Heart left ventricle (tissue), 16 donors: Measurements from ENCODE around the gene TTC12. TPM values are rescaled to one million over a fixed set of nuclear protein-coding genes. Genes with fewer than 3 reads are reported as not detected.

Experiments used
- ATAC-seq, 4 donors: fragments of 200-7000 bp; cut with Tn5 transposase; one replicate each; pipeline ENCODE4 v1.9.1; 2020 to 2022; ENCODE audit warnings: moderate library complexity in 4 of 4, mild to moderate bottlenecking in 3 of 4, moderate number of reproducible peaks in 1 of 4
- DNase-seq, 5 donors: peaks; one replicate each; pipeline ENCODE4 v3.0.0-alpha.2; 2020
- H3K27ac ChIP-seq, 12 donors: fragments of 200-600 bp; sonication (generic) in 4 of 12; one replicate each; pipeline versions ENCODE4 v1.5.0 to v1.8.0; 2016 to 2022; ENCODE audit warnings: mild to moderate bottlenecking in 2 of 12
- H3K27me3 ChIP-seq, 9 donors: fragments of 200-600 bp; sonication (generic) in 2 of 9; one replicate each; pipeline versions ENCODE4 v1.5.1 to v1.8.0; 2016 to 2022; ENCODE audit warnings: mild to moderate bottlenecking in 3 of 9
- H3K36me3 ChIP-seq, 9 donors: fragments of 200-600 bp; sonication (generic) in 2 of 9; one replicate each; pipeline versions ENCODE4 v1.5.0 to v1.8.0; 2018 to 2022; ENCODE audit warnings: mild to moderate bottlenecking in 2 of 9
- H3K4me1 ChIP-seq, 12 donors: fragments of 200-600 bp; sonication (generic) in 4 of 12; one replicate each; pipeline versions ENCODE4 v1.5.0 to v1.8.0; 2016 to 2022; ENCODE audit warnings: mild to moderate bottlenecking in 3 of 12
- H3K4me3 ChIP-seq, 12 donors: fragments of 200-600 bp; sonication (generic) in 4 of 12; one replicate each; pipeline versions ENCODE4 v1.5.0 to v1.8.0; 2017 to 2022; ENCODE audit warnings: mild to moderate bottlenecking in 9 of 12, moderate library complexity in 4 of 12
- H3K9me3 ChIP-seq, 12 donors: fragments of 200-600 bp; sonication (generic) in 4 of 12; one replicate each; pipeline versions ENCODE4 v1.5.0 to v1.8.0; 2016 to 2022; ENCODE audit warnings: mild to moderate bottlenecking in 1 of 12
- POLR2A ChIP-seq, 2 donors: fragments of 450-650 bp; IDR thresholded peaks; one replicate each; pipeline ENCODE4 v1.6.1; 2017; ENCODE audit warnings: antibody characterized with exemption in 2 of 2, mild to moderate bottlenecking in 2 of 2, moderate library complexity in 2 of 2
- WGBS, 4 donors: extraction: QIAGEN DNeasy Blood & Tissue Kit in 2 of 4; methylation state at CpG; one replicate each; pipeline versions ENCODE4 v1.1.5 to v1.1.7; 2013 to 2018; 5-methylcytosine and 5-hydroxymethylcytosine counted together
- intact Hi-C, 10 donors: fragments of 100-400 bp; cut with DNase I; formaldehyde crosslinking; loops; one replicate each; pipeline versions ENCODE4 v1.11.1 to v1.14.2; 2022
- polyA plus RNA-seq, 2 donors: library from polyadenylated mRNA; stranded (reverse); fragments of 200-250 nt; gene quantifications; one replicate each; pipeline ENCODE4 v1.2.3, GENCODE V29; 2013
- total RNA-seq, 9 donors: library from RNA; depleted of rRNA in 2 of 9; stranded (reverse); fragments of >200 nt in 2 of 9; fragmentation: NEBNext Ultra II Directional in 3 of 9; extraction: Animal tissue kit (Norgen Biotek cat#: 25700) in 3 of 9; gene quantifications; one replicate each; pipeline versions ENCODE4 v1.1.0 to v1.2.4, GENCODE V29; 2016 to 2023
- TF ChIP-seq, protein P1 (sequence below), 12 donors: fragments of 200-600 bp; sonication (generic) in 4 of 12; IDR thresholded peaks; one replicate each; pipeline versions ENCODE4 v1.5.0 to v1.8.0; 2018 to 2022; ENCODE audit warnings: antibody characterized with exemption in 12 of 12, mild to moderate bottlenecking in 5 of 12
- donor health status: ischemic (EF 13 %, LVEDD 7.1; RV severe dilation, severe dysfunction).
- donor health status: healthy with polysubstance abuse.
- donor health status: DM: no; HTN: yes; CAD: no.
- donor health status: DM: no; HTN: no; CAD: no.
- donor health status: ischemic (EF 25% LVEDD 6.9; RV normal size, moderate dysfunction).
- donor health status: ischemic (EF 25% LVEDD 5.7; RV mildly dilated, moderate dysfunction).
- donor health status: healthy.
- donor health status: DM: yes; HTN: yes; CAD: no.
- donor health status: ischemic (EF 35%, LVEDD 5.7; RV mildly dilated, moderate dysfunction).
- donor health status: nonischemic (EF 11% LVEDD 7.7; RV severe dilation, severe dysfunction).
- donor health status: DM: yes; HTN: yes; CAD: no.
- donor health status: PGD.
- donor health status: ischemic (EF 29% LVEDD 5.4; RV normal size, mild dysfunction).
- donor health status: nonischemic (EF 23%, LVEDD 6.1; RV moderate dilation, normal function).

The TTC12 gene
- total and polyA plus RNA-seq, 11 donors: 2.7 to 11.9 (median 6.9) TPM

DNA sequence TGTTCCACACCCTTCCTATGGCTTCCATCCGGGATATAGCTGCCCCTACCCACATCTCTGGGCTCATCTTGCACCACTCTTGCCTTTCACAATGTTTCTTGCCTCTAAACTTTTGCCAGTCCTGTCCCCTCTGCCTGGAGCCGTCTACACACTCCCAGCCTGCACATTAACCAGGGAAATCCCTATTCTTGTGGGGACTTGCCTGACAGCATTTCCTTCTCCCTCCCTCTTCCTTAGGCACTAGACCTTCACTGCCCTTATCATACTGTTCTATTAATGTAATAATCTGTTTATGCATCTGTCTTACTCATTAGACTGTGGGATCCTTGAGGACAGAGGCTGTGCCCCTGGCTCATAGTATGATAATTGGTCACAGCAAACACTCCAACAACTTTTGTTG lies 5.8 kb upstream of the TTC12 start:
- Histone ChIP-seq H3K9me3 (no peaks in the 10 kb centered on the region), H3K4me3 (no peak overlapping the region), H3K27ac (no peak overlapping the region), H3K27me3 (no peaks in the 10 kb centered on the region), H3K4me1 (peaks cover 0 to 2% (median 0%) of the 10 kb centered on the region in 12 donors), H3K36me3 (no peaks in the 10 kb centered on the region)
- ATAC-seq (no peak), DNase-seq (no peak)
- 50 to 79% (median 74%) methylated on average over 2 of the region's 2 CpGs for WGBS, 4 donors
- TF ChIP-seq, protein P1, sequence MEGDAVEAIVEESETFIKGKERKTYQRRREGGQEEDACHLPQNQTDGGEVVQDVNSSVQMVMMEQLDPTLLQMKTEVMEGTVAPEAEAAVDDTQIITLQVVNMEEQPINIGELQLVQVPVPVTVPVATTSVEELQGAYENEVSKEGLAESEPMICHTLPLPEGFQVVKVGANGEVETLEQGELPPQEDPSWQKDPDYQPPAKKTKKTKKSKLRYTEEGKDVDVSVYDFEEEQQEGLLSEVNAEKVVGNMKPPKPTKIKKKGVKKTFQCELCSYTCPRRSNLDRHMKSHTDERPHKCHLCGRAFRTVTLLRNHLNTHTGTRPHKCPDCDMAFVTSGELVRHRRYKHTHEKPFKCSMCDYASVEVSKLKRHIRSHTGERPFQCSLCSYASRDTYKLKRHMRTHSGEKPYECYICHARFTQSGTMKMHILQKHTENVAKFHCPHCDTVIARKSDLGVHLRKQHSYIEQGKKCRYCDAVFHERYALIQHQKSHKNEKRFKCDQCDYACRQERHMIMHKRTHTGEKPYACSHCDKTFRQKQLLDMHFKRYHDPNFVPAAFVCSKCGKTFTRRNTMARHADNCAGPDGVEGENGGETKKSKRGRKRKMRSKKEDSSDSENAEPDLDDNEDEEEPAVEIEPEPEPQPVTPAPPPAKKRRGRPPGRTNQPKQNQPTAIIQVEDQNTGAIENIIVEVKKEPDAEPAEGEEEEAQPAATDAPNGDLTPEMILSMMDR (IDR thresholded peaks at IDR 0.05): no peak
- TF ChIP-seq POLR2A (IDR thresholded peaks at IDR 0.05): no peak
- intact Hi-C loops: loop anchor here in 6 of 10 donors (5.0 to 10.0 kb wide), 4 partner anchors 224 to 489 kb away; no protein-coding TSS in a partner anchor

DNA sequence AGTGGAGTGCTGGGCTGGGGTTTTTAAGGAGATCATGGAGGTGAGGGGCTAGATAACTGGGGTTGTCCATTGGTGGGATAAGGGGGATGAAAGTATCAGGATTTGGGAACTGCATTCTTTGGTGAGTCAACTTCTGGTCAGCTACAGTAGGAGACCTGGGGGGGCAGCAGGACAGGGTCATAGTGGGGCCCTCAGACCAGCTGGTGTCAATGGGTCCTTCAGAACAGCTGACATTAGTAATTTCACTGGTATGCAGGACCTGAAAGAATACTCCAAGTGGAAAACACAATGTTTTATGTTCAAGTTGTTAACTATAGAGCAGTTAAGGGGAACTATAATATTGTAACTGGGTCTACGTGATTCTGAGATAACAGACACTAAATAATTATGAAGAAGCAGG lies 2.8 kb upstream of the TTC12 start:
- TF ChIP-seq, protein P1 (IDR thresholded peaks at IDR 0.05): no peak
- no peak for TF ChIP-seq POLR2A (IDR thresholded peaks at IDR 0.05)
- H3K4me3 ChIP-seq: no peak overlapping the region
- ATAC-seq (no peak), DNase-seq (no peak)
- H3K27ac ChIP-seq: no peak overlapping the region
- no peaks in the 10 kb centered on the region for H3K9me3 ChIP-seq
- intact Hi-C loops: no loop called here
- H3K27me3 ChIP-seq: no peaks in the 10 kb centered on the region
- peaks cover 0 to 3% (median 0%) of the 10 kb centered on the region in 9 donors for H3K36me3 ChIP-seq
- 89 to 97% (median 91%) methylated on average over 1 of the region's 1 CpG for WGBS, 4 donors
- peaks cover 0 to 19% (median 8%) of the 10 kb centered on the region in 12 donors for H3K4me1 ChIP-seq

DNA sequence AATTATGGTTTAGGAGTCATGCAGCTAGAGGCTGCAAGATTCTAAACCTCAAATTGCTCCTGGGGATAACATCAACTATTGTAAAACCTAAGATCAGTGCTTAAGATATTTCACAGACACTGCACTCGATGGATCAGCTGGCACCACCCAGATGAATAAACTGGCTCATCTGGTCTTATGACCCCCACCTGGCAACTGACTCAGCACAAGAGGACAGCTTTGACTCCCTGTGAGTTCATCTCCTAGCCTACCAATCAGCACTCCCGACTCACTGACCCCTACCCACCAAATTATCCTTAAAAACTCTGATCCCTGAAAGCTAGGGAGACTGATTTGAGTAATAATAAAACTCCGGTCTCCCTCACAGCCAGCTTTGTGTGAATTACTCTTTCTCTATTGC lies 782 bp upstream of the TTC12 start:
- Histone ChIP-seq H3K27me3 (no peaks in the 10 kb centered on the region), H3K4me3 (peak overlapping the region in 9 of 12 donors; percentile 67 to 92 (median 89)), H3K27ac (peak overlapping the region in 4 of 12 donors; percentile 2 to 91 (median 90)), H3K4me1 (peaks cover 0 to 19% (median 8%) of the 10 kb centered on the region in 12 donors), H3K9me3 (no peaks in the 10 kb centered on the region), H3K36me3 (peaks cover 0 to 20% (median 4%) of the 10 kb centered on the region in 9 donors)
- TF ChIP-seq, protein P1 (IDR thresholded peaks at IDR 0.05): no peak
- no peak for TF ChIP-seq POLR2A (IDR thresholded peaks at IDR 0.05)
- intact Hi-C loops: no loop called here
- ATAC-seq: no peak
- WGBS, 4 donors: 85 to 96% (median 94%) methylated on average over 3 of the region's 3 CpGs
- DNase-seq: no peak

DNA sequence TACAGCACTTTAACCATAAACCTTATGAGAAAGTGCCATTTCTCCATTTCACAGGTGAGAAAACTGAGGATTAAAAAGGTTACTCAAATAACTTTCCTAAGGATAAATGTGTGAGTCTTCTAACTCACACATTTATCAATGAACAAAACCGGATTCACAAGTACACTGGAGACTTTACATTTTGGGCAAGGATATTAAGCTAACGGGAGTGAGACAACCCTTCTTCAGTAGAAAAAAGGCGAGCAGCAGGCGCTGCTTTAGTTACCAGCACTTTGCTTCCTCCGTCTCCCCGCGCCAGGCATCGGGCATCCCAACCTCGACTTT lies 356 bp upstream of the TTC12 start:
- Histone ChIP-seq H3K4me1 (peaks cover 0 to 19% (median 8%) of the 10 kb centered on the region in 12 donors), H3K27me3 (no peaks in the 10 kb centered on the region), H3K36me3 (peaks cover 0 to 24% (median 4%) of the 10 kb centered on the region in 9 donors), H3K9me3 (no peaks in the 10 kb centered on the region), H3K4me3 (peak overlapping the region; percentile 63 to 92 (median 85)), H3K27ac (peak overlapping the region in 10 of 12 donors; percentile 2 to 91 (median 90))
- 3 to 5% (median 4%) methylated on average over 9 of the region's 9 CpGs for WGBS, 4 donors
- intact Hi-C loops: no loop called here
- ATAC-seq (no peak), DNase-seq (no peak)
- no peak for TF ChIP-seq POLR2A (IDR thresholded peaks at IDR 0.05)
- TF ChIP-seq, protein P1 (IDR thresholded peaks at IDR 0.05): no peak
